H1 (cell line): ENCODE data around the gene HAVCR2. TPM values are rescaled to one million over a fixed set of nuclear protein-coding genes. Genes with fewer than 3 reads are reported as not detected.

Source experiments
- CTCF ChIA-PET: fragments of 300-600 bp; sonication (Branson Sonifier 250); formaldehyde crosslinking; loops from one replicate; lab custom pipeline; 2021; ENCODE audit not compliant: partially characterized antibody; lab: Charles Lee
- POLR2A ChIA-PET: fragments of 300-600 bp; sonication (Branson Sonifier 250); formaldehyde crosslinking; loops from one replicate; lab custom pipeline; 2021; ENCODE audit warnings: inconsistent platforms; ENCODE audit not compliant: partially characterized antibody; lab: Charles Lee
- DNase-seq, 2 experiments: peaks; one replicate each; pipeline versions ENCODE4 v3.0.0 to v3.0.0-alpha.2; 2010 to 2022; ENCODE audit warnings: low spot score in 2 of 2, low read depth in 1 of 2, mixed read lengths in 1 of 2
- FAIRE-seq: peaks from 2 replicates; lab custom pipeline; 2011; peaks lifted over from hg19 to GRCh38; lab: Jason Lieb, UNC
- H2AFZ ChIP-seq: 2 replicates; pipeline ENCODE4 v1.8.1; 2012; ENCODE audit warnings: low read length, inconsistent platforms
- H2AK5ac ChIP-seq: 2 replicates; pipeline ENCODE4 v1.6.1; 2013; ENCODE audit warnings: low read depth, low read length
- H2BK120ac ChIP-seq: replicated peaks from 2 replicates; pipeline ENCODE3; 2013; ENCODE audit warnings: low read depth, low read length, inconsistent platforms
- H2BK12ac ChIP-seq: 2 replicates; pipeline ENCODE4 v1.6.1; 2013; ENCODE audit warnings: low read depth, low read length
- H2BK15ac ChIP-seq: 2 replicates; pipeline ENCODE4 v1.6.1; 2013; ENCODE audit warnings: low read length
- H2BK20ac ChIP-seq: 2 replicates; pipeline ENCODE4 v1.6.1; 2013; ENCODE audit warnings: low read length
- H2BK5ac ChIP-seq: 2 replicates; pipeline ENCODE4 v1.6.1; 2013; ENCODE audit warnings: low read depth, low read length
- H3K14ac ChIP-seq: 2 replicates; pipeline ENCODE4 v1.6.1; 2013; ENCODE audit warnings: inconsistent platforms; ENCODE audit not compliant: insufficient read length
- H3K18ac ChIP-seq: 2 replicates; pipeline ENCODE4 v1.6.1; 2013; ENCODE audit warnings: low read length; ENCODE audit errors: extremely low read depth
- H3K23ac ChIP-seq: 2 replicates; pipeline ENCODE4 v1.6.1; 2013; ENCODE audit warnings: inconsistent platforms; ENCODE audit not compliant: insufficient read length
- H3K23me2 ChIP-seq: 2 replicates; pipeline ENCODE4 v1.6.1; 2013; ENCODE audit warnings: low read depth, low read length
- H3K27ac ChIP-seq: 2 replicates; pipeline ENCODE4 v1.6.1; 2011; ENCODE audit warnings: low read depth, low read length, inconsistent platforms
- H3K27me3 ChIP-seq, 4 experiments: replicated peaks in 1 of 4; 1 replicate in 1 of 4; 2 replicates in 3 of 4; pipeline versions ENCODE4 v1.6.1 to v1.8.1; 2011 to 2013; ENCODE audit warnings: low read length in 3 of 4, mild to moderate bottlenecking in 3 of 4, inconsistent platforms in 2 of 4, mixed read lengths in 2 of 4, moderate library complexity in 1 of 4; ENCODE audit not compliant: control insufficient read depth in 3 of 4, insufficient read depth in 3 of 4; ENCODE audit errors: extremely low read depth in 1 of 4
- H3K36me3 ChIP-seq, 4 experiments: 2 replicates each; pipeline versions ENCODE4 v1.6.1 to v1.8.1; 2011 to 2013; ENCODE audit warnings: mild to moderate bottlenecking in 4 of 4, low read length in 3 of 4, moderate library complexity in 2 of 4, control low read depth in 1 of 4, inconsistent platforms in 1 of 4; ENCODE audit not compliant: insufficient read depth in 4 of 4, control insufficient read depth in 2 of 4
- H3K4ac ChIP-seq: replicated peaks from 2 replicates; pipeline ENCODE3; 2013; ENCODE audit warnings: low read length, low read depth, mixed read lengths, inconsistent platforms; ENCODE audit not compliant: insufficient read length
- H3K4me1 ChIP-seq, 4 experiments: replicated peaks in 1 of 4; 1 replicate in 1 of 4; 2 replicates in 3 of 4; pipeline versions ENCODE4 v1.6.1 to v1.8.1; 2011 to 2013; ENCODE audit warnings: low read length in 3 of 4, inconsistent platforms in 2 of 4, mixed read lengths in 1 of 4; ENCODE audit not compliant: insufficient read depth in 4 of 4, control insufficient read depth in 3 of 4
- H3K4me2 ChIP-seq, 2 experiments: 2 replicates each; pipeline versions ENCODE4 v1.6.1 to v1.8.1; 2011 to 2013; ENCODE audit warnings: low read depth in 2 of 2, low read length in 2 of 2, control low read depth in 1 of 2, inconsistent platforms in 1 of 2, mild to moderate bottlenecking in 1 of 2; ENCODE audit not compliant: insufficient read depth in 1 of 2
- H3K4me3 ChIP-seq, 4 experiments: fragments of 200-600, 300-600 bp in 1 of 4; sonication (generic), shearing (Covaris generic), sonication (Bioruptor Twin) in 1 of 4; 2 replicates each; pipeline versions ENCODE4 v1.5.1 to v1.8.1; 2011 to 2016; ENCODE audit warnings: low read length in 4 of 4, low read depth in 3 of 4, control low read depth in 2 of 4, inconsistent platforms in 2 of 4, mild to moderate bottlenecking in 2 of 4, mixed read lengths in 1 of 4, moderate library complexity in 1 of 4; ENCODE audit not compliant: insufficient read depth in 2 of 4; ENCODE audit errors: extremely low read depth in 1 of 4
- H3K56ac ChIP-seq: replicated peaks from 2 replicates; pipeline ENCODE3; 2013; ENCODE audit warnings: low read depth, mild to moderate bottlenecking, mixed read lengths, low read length, inconsistent platforms; ENCODE audit not compliant: insufficient read length
- H3K79me1 ChIP-seq: 2 replicates; pipeline ENCODE4 v1.6.1; 2013; ENCODE audit warnings: low read depth, low read length, control low read depth
- H3K79me2 ChIP-seq, 2 experiments: 2 replicates each; pipeline versions ENCODE4 v1.6.1 to v1.8.1; 2012 to 2013; ENCODE audit warnings: low read length in 2 of 2, mild to moderate bottlenecking in 2 of 2, inconsistent platforms in 1 of 2; ENCODE audit not compliant: insufficient read depth in 2 of 2, control insufficient read depth in 1 of 2
- H3K9ac ChIP-seq, 4 experiments: replicated peaks in 1 of 4; 1 replicate in 1 of 4; 2 replicates in 3 of 4; pipeline versions ENCODE4 v1.6.1 to v1.8.1; 2011 to 2013; ENCODE audit warnings: low read depth in 3 of 4, low read length in 3 of 4, control low read depth in 2 of 4, mild to moderate bottlenecking in 2 of 4, moderate library complexity in 2 of 4, inconsistent platforms in 1 of 4; ENCODE audit errors: extremely low read depth in 1 of 4
- H3K9me3 ChIP-seq, 2 experiments: 2 replicates each; pipeline versions ENCODE4 v1.6.1 to v1.8.1; 2012 to 2013; ENCODE audit warnings: mild to moderate bottlenecking in 2 of 2, moderate library complexity in 2 of 2, control low read depth in 1 of 2, inconsistent platforms in 1 of 2, low read depth in 1 of 2, low read length in 1 of 2, mixed read lengths in 1 of 2; ENCODE audit not compliant: insufficient read depth in 2 of 2
- H4K20me1 ChIP-seq, 2 experiments: replicated peaks in 1 of 2; 2 replicates each; pipeline versions ENCODE3 to v1.8.1; 2011 to 2013; ENCODE audit warnings: inconsistent platforms in 2 of 2, low read length in 2 of 2, mild to moderate bottlenecking in 1 of 2; ENCODE audit not compliant: insufficient read depth in 2 of 2, control insufficient read depth in 1 of 2
- H4K5ac ChIP-seq: 2 replicates; pipeline ENCODE4 v1.6.1; 2013; ENCODE audit warnings: low read length, low read depth, mixed read lengths, inconsistent platforms; ENCODE audit not compliant: insufficient read length
- H4K8ac ChIP-seq: 2 replicates; pipeline ENCODE4 v1.8.0; 2013; ENCODE audit warnings: mild to moderate bottlenecking, moderate library complexity, low read length, inconsistent platforms; ENCODE audit not compliant: insufficient read depth; ENCODE audit errors: extremely low read depth
- H4K91ac ChIP-seq: replicated peaks from 2 replicates; pipeline ENCODE3; 2013; ENCODE audit warnings: low read length, mixed read lengths, inconsistent platforms; ENCODE audit not compliant: insufficient read length
- HDAC6 ChIP-seq: IDR thresholded peaks from one replicate; pipeline ENCODE4 v1.7.1; 2012; ENCODE audit warnings: low read depth, mild to moderate bottlenecking, inconsistent platforms, low read length, moderate library complexity
- NANOG ChIP-seq: IDR thresholded peaks from 2 replicates; pipeline ENCODE4 v1.6.1; 2011; ENCODE audit warnings: low read length, low read depth, mild to moderate bottlenecking, inconsistent platforms; ENCODE audit not compliant: insufficient read depth, poor library complexity, severe bottlenecking
- SIN3A ChIP-seq, 2 experiments: IDR thresholded peaks in 1 of 2; conservative IDR thresholded peaks in 1 of 2; 2 replicates each; pipeline ENCODE4 v1.6.1; 2011 to 2012; ENCODE audit warnings: low read length in 2 of 2, improper control_type of control experiment in 1 of 2, low read depth in 1 of 2, mild to moderate bottlenecking in 1 of 2
- WGBS, 2 experiments: shearing (Covaris generic) in 1 of 2; methylation state at CpG; one replicate each; pipeline versions ENCODE4 v1.1.6 to v1.1.7; 2013 to 2015; ENCODE audit warnings: low lambda C conversion rate in 2 of 2, mixed read lengths in 2 of 2, inconsistent platforms in 1 of 2, low coverage in 1 of 2, missing lambda C conversion rate in 1 of 2; ENCODE audit not compliant: insufficient replicate concordance in 2 of 2, insufficient coverage in 1 of 2, insufficient read length in 1 of 2; ENCODE audit errors: extremely low coverage in 1 of 2, missing lambda C conversion rate in 1 of 2; 5-methylcytosine and 5-hydroxymethylcytosine counted together
- polyA plus RNA-seq, 7 experiments: library from polyadenylated mRNA; depleted of rRNA in 3 of 7; stranded (reverse) in 5 of 7; unstranded in 2 of 7; fragments of >200 nt in 5 of 7; fragments of 200-250 nt in 2 of 7; gene quantifications; 1 replicate in 5 of 7; 2 replicates in 1 of 7; 4 replicates in 1 of 7; pipeline versions ENCODE4 v1.2.1 to v1.2.3, GENCODE V29; 2011 to 2013; ENCODE audit warnings: missing spikeins in 2 of 7, mixed read lengths in 2 of 7
- total RNA-seq: library from RNA; stranded (reverse); fragmentation: NEBNext Ultra II Directional; extraction: Animal tissue kit (Norgen Biotek cat#: 25700); gene quantifications from 2 replicates; pipeline ENCODE4 v1.2.1, GENCODE V29; 2021

The HAVCR2 gene
- total and polyA plus RNA-seq, 2 of the 8 experiments (the other 6 are each of a cell fraction or from before 2014, with no cell fraction given): 0.03 TPM; not detected in 1

- H4K91ac ChIP-seq: no peak overlapping the region
- H3K23ac ChIP-seq: no peak overlapping the region
- H2BK12ac ChIP-seq: no peak overlapping the region
- no peak overlapping the region for H3K14ac ChIP-seq
- H2BK120ac ChIP-seq: no peak overlapping the region
- POLR2A ChIA-PET: no interaction called here
- no peak overlapping the region for H3K4me2 ChIP-seq
- H3K9me3 ChIP-seq: no peaks in the 10 kb centered on the region
- H2AFZ ChIP-seq: no peak overlapping the region
- H3K56ac ChIP-seq: no peak overlapping the region
- DNase-seq: no peak
- H3K79me2 ChIP-seq: no peaks in the 10 kb centered on the region
- H2BK20ac ChIP-seq: no peak overlapping the region
- no peaks in the 10 kb centered on the region for H4K20me1 ChIP-seq
- no peak overlapping the region for H3K4ac ChIP-seq
- H2AK5ac ChIP-seq: no peak overlapping the region
- no peaks in the 10 kb centered on the region for H3K23me2 ChIP-seq
- H3K4me3 ChIP-seq: no peak overlapping the region
- H2BK15ac ChIP-seq: no peak overlapping the region
- H3K4me1 ChIP-seq: no peaks in the 10 kb centered on the region
- no peak overlapping the region for H4K8ac ChIP-seq
- no peaks in the 10 kb centered on the region for H3K36me3 ChIP-seq
- no peak overlapping the region for H3K27ac ChIP-seq
- TF ChIP-seq HDAC6: no peak
- TF ChIP-seq NANOG: no peak
- no peak for TF ChIP-seq SIN3A (conservative IDR thresholded peaks at IDR 0.05 in 1 of 2, IDR thresholded peaks at IDR 0.05 in 1 of 2; ENCODE audit: low read depth in 1 of 2, low read length in 2 of 2)
- TF ChIP-seq, all 59 proteins: peak for 0
- H3K27me3 ChIP-seq: no peaks in the 10 kb centered on the region
- no peak overlapping the region for H4K5ac ChIP-seq
- H3K79me1 ChIP-seq: no peaks in the 10 kb centered on the region
- no peak overlapping the region for H3K18ac ChIP-seq
- no peak for FAIRE-seq
- H2BK5ac ChIP-seq: no peak overlapping the region
- 100% methylated on average over 1 of the region's 1 CpG; no CpG with 5 or more reads in 1 of the 2 experiments for WGBS, 2 experiments
- no peak overlapping the region for H3K9ac ChIP-seq
- CTCF ChIA-PET: interaction anchor here (0.6 kb wide), 1 partner anchor 219 kb away, joined by 3 read pairs; no protein-coding TSS in a partner anchor
These were observed 900 bp upstream of the HAVCR2 start for GRCh38 chr5:157109744-157110143.
